Dendritic cell treated with granulocyte-macrophage colony-stimulating factor and Interleukin-4, amounts not matched to agents 40 ng/mL and 50 ng/mL, for 4 days (primary cell): ENCODE measurements around the gene SEL1L.
"Not testable (repeated sequence)": the region's sequence is repeated elsewhere in the genome, so short reads cannot be mapped to it uniquely, and the experiment has no call there.

Experiments
- H3K27ac Mint-ChIP-seq: one replicate; pipeline ENCODE4 v1.8.0; 2022; ENCODE audit warnings: mild to moderate bottlenecking, mixed read lengths
- H3K27me3 Mint-ChIP-seq: one replicate; pipeline ENCODE4 v1.8.0; 2022; ENCODE audit warnings: mild to moderate bottlenecking, mixed read lengths
- H3K36me3 Mint-ChIP-seq: one replicate; pipeline ENCODE4 v1.8.0; 2022; ENCODE audit warnings: low read depth, mixed read lengths
- H3K4me1 Mint-ChIP-seq: one replicate; pipeline ENCODE4 v1.8.0; 2022; ENCODE audit warnings: low read depth, mixed read lengths
- H3K4me3 Mint-ChIP-seq: one replicate; pipeline ENCODE4 v1.8.0; 2022; ENCODE audit warnings: mild to moderate bottlenecking, moderate library complexity, mixed read lengths
- H3K9me3 Mint-ChIP-seq: one replicate; pipeline ENCODE4 v1.8.0; 2022; ENCODE audit warnings: mixed read lengths
- intact Hi-C: fragments of 100-400 bp; cut with micrococcal nuclease; formaldehyde crosslinking; loops from one replicate; pipeline ENCODE4 v1.15.0; 2022

SEL1L gene

DNA sequence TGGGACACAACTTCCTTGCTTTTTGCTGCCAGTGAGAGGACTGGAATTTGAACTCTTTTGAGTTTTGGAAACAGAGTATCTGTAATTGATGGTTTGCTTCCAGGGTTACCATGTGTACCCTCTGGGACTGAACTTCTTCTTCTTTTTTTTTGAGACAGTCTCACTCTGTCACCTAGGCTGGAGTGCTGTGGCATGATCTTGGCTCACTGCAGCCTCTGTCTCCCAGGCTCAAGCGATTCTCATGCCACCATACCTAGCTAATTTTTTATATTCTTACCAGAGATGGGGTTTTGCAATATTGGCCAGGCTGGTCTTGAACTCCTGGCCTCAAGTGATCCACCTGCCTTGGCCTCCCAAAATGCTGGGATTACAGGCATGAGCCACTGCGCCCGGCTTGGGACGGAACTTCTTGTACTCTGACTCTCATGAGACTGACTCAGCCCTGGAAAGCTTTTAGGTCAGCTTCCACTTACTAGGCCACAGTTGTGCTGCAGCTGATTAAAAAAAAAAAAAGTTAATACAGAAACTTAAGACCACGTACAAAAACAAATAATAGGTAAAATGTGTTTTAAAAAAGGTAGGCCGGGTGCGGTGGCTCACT is 15.8 kb downstream of the SEL1L start:
- Mint-ChIP-seq H3K4me1 (peaks cover 26% of the 10 kb centered on the region), H3K4me3 (no peak overlapping the region), H3K36me3 (peaks cover 86% of the 10 kb centered on the region), H3K9me3 (no peaks in the 10 kb centered on the region), H3K27me3 (no peaks in the 10 kb centered on the region), H3K27ac (peak overlapping the region; percentile 58)
- intact Hi-C loops = loop anchor here (2.0 kb wide), 1 partner anchor 15 kb away; the partner anchor contains the start of gene SEL1L

DNA sequence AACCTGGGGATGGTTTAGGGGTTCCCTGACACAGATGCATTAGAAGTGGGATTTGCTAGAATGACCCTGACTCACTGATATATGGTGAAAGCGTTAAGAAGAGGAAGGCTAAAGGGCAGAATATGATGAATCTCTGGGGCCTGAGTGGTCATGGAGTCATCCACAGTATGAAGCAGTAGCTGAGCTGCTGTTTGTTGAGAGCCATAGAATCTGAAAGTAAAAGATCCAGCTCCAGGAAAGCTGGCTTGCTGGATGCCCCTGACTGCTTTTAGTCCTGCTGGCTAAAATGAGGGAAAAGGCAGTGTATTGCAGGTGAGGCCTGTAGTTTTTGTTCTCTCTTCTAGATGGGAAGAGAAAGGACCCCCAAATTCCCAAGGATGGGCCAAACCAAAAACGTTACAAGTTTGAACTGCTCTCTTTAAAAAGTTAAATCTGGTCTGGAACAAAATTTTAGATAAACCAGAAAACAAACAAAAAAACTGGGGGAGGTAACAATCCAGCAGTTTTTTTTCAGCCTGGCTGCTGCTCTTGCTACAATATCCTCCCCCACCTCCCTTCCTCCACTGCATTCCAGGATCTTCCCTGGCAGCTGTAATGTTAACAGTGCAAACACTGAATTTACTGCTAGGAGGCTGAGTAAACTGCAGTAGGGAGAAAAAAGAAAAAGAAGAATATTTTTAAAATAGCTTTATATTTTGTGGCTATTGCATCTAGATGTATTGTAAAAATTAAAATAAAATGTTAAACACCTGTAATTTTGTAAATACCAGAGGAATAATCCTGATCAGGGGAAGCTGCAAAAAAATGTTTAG is 16.5 kb downstream of the SEL1L start:
- Mint-ChIP-seq H3K4me3 (no peak overlapping the region), H3K36me3 (peaks cover 82% of the 10 kb centered on the region), H3K4me1 (peaks cover 30% of the 10 kb centered on the region), H3K27ac (no peak overlapping the region), H3K9me3 (no peaks in the 10 kb centered on the region), H3K27me3 (no peaks in the 10 kb centered on the region)
- intact Hi-C loops = no loop called here

DNA sequence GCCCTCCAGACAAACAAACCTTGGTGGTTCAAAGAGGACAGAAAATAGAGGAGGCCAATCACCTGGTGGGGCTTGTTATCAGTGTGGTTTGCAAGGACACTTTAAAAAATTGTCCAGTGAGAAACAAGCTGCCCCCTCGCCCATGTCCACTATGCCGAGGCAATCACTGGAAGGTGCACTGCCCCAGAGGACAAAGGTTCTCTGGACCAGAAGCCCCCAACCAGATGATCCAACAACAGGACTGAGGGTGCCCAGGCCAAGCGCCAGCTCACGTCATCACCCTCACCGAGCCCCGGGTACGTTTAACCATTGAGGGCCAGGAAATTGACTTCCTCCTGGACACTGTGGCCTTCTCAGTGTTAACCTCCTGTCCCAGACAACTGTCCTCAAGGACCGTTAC is 17.7 kb downstream of the SEL1L start:
- H3K4me3 Mint-ChIP-seq, H3K27ac Mint-ChIP-seq, H3K9me3 Mint-ChIP-seq, H3K27me3 Mint-ChIP-seq, intact Hi-C loops: not testable (repeated sequence)
- H3K36me3 Mint-ChIP-seq = peaks cover 69% of the 10 kb centered on the region
- H3K4me1 Mint-ChIP-seq = peaks cover 39% of the 10 kb centered on the region

DNA sequence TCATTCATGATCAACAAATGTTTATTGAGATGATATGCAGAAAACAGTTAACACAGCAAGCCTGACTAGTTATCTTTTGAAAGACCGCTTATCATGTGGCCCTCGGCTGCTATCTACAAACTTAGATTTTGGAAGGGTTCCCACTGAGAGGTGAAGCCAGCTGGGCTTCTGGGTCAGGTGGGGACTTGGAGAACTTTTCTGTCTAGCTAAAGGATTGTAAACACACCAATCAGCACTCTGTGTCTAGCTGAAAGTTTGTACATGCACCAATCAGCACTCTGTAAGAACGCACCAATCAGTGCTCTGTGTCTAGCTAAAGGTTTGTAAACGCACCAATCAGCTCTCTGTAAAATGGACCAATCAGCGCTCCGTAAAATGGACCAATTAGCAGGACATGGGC is 20.8 kb downstream of the SEL1L start:
- peaks cover 36% of the 10 kb centered on the region for H3K4me1 Mint-ChIP-seq
- peaks cover 67% of the 10 kb centered on the region for H3K36me3 Mint-ChIP-seq
- H3K27me3 Mint-ChIP-seq, intact Hi-C loops, H3K27ac Mint-ChIP-seq, H3K9me3 Mint-ChIP-seq, H3K4me3 Mint-ChIP-seq: not testable (repeated sequence)

DNA sequence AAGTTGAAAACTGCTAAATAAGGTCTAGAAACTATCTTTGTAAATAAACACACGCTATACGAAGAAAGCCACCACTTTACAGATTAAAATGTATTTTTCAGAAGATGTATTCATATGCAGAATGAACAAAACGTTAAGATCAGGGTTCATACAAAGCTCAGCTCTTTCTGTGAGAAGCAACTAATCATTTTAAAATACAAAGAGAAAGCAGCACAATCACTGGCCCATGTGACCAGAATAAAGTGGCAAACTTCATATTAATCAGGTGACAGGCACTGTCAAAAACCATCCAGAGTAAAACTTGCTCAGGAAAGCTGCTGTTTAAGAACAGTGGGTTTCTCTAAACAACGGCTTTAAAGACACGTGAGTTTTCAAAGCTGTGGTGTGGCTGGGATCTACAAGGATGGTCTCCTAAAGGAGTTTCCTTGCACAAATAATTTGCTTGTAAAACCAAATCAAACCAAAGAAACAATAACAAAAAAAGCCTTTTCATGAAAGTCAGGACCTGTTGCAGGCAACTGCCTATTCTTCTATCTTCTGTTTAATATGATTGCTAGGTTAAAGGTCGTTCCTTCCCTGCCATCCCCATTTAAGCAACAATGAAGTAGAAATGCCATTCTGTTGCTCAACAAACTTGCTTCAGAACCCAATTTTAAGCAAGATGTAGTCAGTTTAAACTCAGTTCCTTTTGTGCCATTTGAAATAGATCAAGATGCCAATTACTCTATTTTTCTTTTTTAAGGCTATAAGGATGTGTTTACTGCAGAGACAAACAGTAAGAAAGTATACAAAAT is 22.3 kb downstream of the SEL1L start:
- Mint-ChIP-seq H3K4me1 (peaks cover 41% of the 10 kb centered on the region), H3K27ac (no peak overlapping the region), H3K4me3 (no peak overlapping the region), H3K9me3 (peaks cover 11% of the 10 kb centered on the region), H3K27me3 (no peaks in the 10 kb centered on the region), H3K36me3 (peaks cover 67% of the 10 kb centered on the region)
- intact Hi-C loops = no loop called here

DNA sequence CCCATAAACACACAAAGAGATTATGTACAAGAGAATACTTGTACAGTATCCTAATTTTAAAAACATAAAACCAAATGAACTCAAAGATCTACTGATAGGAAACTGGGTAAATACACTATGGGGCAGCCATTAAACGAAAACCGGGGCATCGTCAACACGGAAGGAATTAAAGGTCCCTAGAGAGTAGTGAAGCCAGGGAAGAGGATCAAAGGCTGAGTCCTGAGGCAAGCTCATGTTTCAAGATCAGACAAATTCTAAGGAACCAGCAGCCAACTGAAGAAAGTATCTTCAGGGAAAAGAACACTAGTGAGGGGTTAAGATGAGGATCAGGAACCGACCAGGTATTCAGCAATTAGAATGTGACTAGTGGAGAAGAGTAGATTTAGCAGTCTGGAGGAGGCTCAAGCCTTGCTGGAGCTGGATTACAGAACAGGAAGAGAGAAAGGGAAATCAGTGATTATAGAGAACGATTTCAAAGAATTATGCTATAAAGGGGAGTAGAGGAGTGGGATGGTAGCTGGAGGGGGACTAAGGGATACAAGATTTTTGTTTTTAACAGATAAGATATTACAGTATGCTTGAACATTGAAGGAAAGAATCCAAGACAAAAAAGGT is 23.7 kb downstream of the SEL1L start:
- Mint-ChIP-seq H3K4me1 (peaks cover 41% of the 10 kb centered on the region), H3K9me3 (peaks cover 11% of the 10 kb centered on the region), H3K27me3 (no peaks in the 10 kb centered on the region), H3K36me3 (peaks cover 62% of the 10 kb centered on the region), H3K27ac (peak overlapping the region; percentile 11), H3K4me3 (no peak overlapping the region)
- intact Hi-C loops = no loop called here

DNA sequence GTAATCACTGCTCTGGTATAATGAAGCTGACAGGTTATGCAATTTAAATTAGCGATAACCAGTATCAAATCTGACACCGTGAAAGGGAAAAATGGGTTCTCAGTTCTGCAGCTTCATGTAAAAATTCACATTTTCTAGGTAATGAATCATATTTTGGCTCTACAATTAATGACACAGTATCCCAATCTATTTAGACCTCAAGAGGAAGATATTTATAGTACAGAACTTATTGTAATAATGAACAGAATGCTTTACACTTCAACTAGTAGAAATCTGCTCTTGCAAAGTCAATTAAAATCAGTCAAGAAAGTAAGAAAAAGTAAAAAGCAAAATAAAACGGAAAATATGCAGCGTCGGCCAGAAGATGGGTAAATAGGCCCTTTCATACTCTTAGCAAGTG is 24.3 kb downstream of the SEL1L start:
- intact Hi-C loops = no loop called here
- Mint-ChIP-seq H3K36me3 (peaks cover 62% of the 10 kb centered on the region), H3K4me1 (peaks cover 41% of the 10 kb centered on the region), H3K27ac (no peak overlapping the region), H3K27me3 (no peaks in the 10 kb centered on the region), H3K9me3 (peaks cover 11% of the 10 kb centered on the region), H3K4me3 (no peak overlapping the region)

DNA sequence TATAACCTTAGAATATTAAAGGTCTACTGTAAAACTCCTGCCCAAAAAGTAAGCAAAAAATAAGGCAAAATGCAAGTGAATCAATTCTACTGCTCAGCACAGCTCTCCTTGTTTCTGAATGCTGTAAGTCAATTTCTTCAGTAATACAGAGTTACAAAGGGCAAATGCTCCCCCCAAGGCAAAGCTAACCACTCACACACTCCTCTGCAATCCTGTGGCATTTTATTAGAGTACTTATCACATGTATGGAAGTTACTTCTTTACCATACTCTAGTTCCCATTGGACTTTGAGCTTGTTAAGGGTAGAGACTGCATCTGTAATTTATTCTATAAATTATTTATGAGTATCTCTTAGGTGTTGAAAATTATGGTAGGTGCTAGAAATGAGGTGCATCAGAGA is 27.2 kb downstream of the SEL1L start:
- Mint-ChIP-seq H3K27me3 (no peaks in the 10 kb centered on the region), H3K9me3 (peaks cover 11% of the 10 kb centered on the region), H3K36me3 (peaks cover 74% of the 10 kb centered on the region), H3K4me1 (peaks cover 31% of the 10 kb centered on the region), H3K27ac (no peak overlapping the region), H3K4me3 (no peak overlapping the region)
- intact Hi-C loops = no loop called here

DNA sequence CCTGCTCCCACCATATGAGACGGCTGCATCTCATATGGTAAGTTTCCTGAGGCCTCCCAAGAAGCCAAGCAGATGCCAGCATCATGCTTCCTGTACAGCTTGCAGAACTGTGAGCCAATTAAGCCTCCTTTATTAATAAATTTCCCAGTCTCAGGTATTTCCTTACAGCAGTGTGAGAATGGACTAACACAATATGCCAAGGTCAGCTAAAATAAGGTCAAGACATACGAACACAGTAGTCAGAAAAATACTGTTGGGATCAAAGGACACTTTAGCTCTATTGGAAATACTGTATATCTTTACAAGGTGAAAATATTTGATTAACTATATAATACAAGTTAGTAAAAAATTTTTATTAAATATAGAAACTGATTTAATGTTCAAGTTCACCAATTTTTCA is 28.8 kb downstream of the SEL1L start:
- intact Hi-C loops = no loop called here
- H3K4me1 Mint-ChIP-seq = peaks cover 17% of the 10 kb centered on the region
- H3K4me3 Mint-ChIP-seq = no peak overlapping the region
- H3K27me3 Mint-ChIP-seq = no peaks in the 10 kb centered on the region
- peaks cover 85% of the 10 kb centered on the region for H3K36me3 Mint-ChIP-seq
- H3K9me3 Mint-ChIP-seq = peaks cover 11% of the 10 kb centered on the region
- H3K27ac Mint-ChIP-seq = no peak overlapping the region

DNA sequence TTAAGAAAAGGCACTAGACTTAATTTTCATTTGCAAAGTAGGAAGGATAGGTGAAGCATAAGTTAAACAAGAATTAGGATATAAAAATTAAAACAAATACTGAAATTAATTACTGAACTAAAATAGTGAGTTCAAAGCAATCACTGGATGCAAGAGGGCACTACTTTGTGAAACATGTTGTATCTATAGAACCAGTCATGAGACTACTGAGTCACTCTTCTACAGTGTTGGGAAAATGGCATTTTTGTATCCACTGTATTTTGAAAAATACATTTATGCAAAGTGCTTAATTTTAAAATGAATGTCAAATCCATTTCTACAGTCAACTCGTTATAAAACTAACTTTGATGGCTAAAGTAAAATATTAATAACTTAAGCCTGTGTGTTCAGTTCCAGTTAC is 47.9 kb downstream of the SEL1L start:
- intact Hi-C loops = no loop called here
- Mint-ChIP-seq H3K27ac (no peak overlapping the region), H3K36me3 (peaks cover 86% of the 10 kb centered on the region)

DNA sequence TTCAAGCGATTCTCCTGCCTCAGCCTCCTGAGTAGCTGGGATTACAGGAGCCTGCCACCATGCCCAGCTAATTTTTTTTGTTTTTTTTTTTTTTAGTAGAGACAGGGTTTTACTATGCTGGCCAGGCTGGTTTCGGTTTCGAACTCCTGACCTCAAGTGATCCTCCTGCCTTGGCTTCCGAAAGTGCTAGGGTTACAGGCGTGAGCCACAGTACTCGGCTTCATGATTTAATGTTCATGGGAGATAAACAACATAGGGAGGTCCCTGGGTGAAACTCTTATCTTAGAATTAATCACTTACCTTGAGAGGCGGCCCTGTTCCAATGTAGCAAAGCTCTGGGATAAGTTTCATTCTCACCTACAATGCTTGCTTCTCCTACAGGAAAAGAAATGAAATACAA is 48.3 kb downstream of the SEL1L start:
- Mint-ChIP-seq H3K4me3 (no peak overlapping the region), H3K4me1 (no peaks in the 10 kb centered on the region), H3K9me3 (no peaks in the 10 kb centered on the region), H3K27me3 (no peaks in the 10 kb centered on the region), H3K27ac (no peak overlapping the region), H3K36me3 (peaks cover 86% of the 10 kb centered on the region)
- intact Hi-C loops = no loop called here

More for the DNA sequence above, 47.9 kb downstream of the SEL1L start:
- no peak overlapping the region for H3K4me3 Mint-ChIP-seq
- H3K4me1 Mint-ChIP-seq = no peaks in the 10 kb centered on the region
- H3K9me3 Mint-ChIP-seq = no peaks in the 10 kb centered on the region
- H3K27me3 Mint-ChIP-seq = no peaks in the 10 kb centered on the region

DNA sequence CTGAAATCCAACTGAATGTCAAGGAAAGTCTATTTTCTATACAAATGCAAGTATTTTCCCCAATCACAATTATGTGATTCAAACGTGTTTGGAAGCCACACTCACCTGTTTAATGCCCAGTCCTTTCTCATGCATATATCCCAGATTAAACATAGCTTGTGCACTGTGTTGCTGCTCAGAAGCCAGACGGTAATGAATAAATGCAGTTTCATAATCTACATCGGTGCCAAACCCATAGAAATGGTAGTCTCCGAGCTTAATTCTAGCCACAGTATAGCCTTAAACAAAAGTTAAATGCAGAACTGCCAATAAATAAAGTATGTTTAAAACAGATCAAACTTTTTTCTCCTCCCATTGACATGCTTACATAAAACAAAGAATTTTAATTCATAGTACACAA is 49.5 kb downstream of the SEL1L start:
- Mint-ChIP-seq H3K27me3 (no peaks in the 10 kb centered on the region), H3K4me1 (no peaks in the 10 kb centered on the region), H3K36me3 (peaks cover 88% of the 10 kb centered on the region), H3K27ac (no peak overlapping the region), H3K9me3 (no peaks in the 10 kb centered on the region), H3K4me3 (no peak overlapping the region)
- intact Hi-C loops = no loop called here

DNA sequence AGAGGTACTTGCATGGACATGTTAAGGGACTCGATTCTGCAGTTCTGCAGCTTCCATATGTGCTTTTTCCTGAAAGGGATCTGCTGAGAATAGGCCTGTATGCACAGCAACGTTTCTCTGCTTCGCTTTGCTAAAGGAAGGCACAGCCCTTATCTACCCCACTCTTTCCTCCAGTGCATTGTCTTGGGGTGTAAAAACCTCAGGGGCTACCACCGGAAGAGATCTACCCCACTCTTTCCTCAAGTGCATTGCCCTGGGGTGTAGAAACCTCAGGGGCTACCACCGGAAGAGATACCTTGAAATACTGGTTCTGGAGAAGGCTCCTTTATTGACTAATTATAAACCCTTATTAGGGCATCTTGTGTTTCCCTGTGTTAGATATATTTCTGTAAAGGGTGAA is 52.9 kb downstream of the SEL1L start:
- peaks cover 88% of the 10 kb centered on the region for H3K36me3 Mint-ChIP-seq
- H3K27ac Mint-ChIP-seq = no peak overlapping the region
- H3K27me3 Mint-ChIP-seq = no peaks in the 10 kb centered on the region
- no peak overlapping the region for H3K4me3 Mint-ChIP-seq
- H3K4me1 Mint-ChIP-seq = no peaks in the 10 kb centered on the region
- intact Hi-C loops = no loop called here
- H3K9me3 Mint-ChIP-seq = no peaks in the 10 kb centered on the region

DNA sequence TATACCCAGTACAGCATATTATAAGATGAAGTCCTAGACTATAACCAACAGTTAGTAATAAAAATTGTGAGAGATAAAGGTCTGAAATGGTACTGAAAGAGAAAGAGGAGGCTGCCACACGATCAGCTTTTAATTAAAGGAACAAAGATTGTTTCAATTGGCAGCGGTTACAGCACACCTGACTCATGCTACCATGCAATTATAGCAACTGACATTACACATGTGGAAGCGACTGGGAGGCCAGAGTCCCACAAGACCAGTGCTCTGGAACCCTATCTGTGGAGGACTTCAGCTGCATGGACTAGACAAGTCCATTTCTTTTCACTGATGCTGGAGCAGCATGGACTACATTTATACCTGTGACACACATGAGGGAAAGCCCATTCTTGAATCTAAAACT is 55.2 kb downstream of the SEL1L start:
- Mint-ChIP-seq H3K27me3 (no peaks in the 10 kb centered on the region), H3K27ac (no peak overlapping the region), H3K36me3 (peaks cover 87% of the 10 kb centered on the region), H3K4me1 (peaks cover 13% of the 10 kb centered on the region), H3K9me3 (no peaks in the 10 kb centered on the region), H3K4me3 (no peak overlapping the region)
- intact Hi-C loops = no loop called here
